BE2C (cell line): ENCODE measurements around the gene ABHD2.

Source experiments
- DNase-seq: peaks from one replicate; pipeline ENCODE4 v3.0.0-alpha.2; 2020
- H3K27me3 ChIP-seq: fragments of 250-450 bp; sonication (Bioruptor Pico); 2 replicates; pipeline ENCODE4 v1.5.1; 2020; ENCODE audit warnings: mild to moderate bottlenecking
- H3K36me3 ChIP-seq: fragments of 250-450 bp; sonication (Bioruptor Pico); 2 replicates; pipeline ENCODE4 v1.5.1; 2020; ENCODE audit warnings: mild to moderate bottlenecking
- H3K4me1 ChIP-seq: fragments of 250-450 bp; sonication (Bioruptor Pico); 2 replicates; pipeline ENCODE4 v1.5.1; 2020
- H3K4me3 ChIP-seq: 2 replicates; pipeline ENCODE4 v1.5.1; 2011; ENCODE audit warnings: low read depth, low read length
- H3K9me3 ChIP-seq: fragments of 250-450 bp; sonication (Bioruptor Pico); 2 replicates; pipeline ENCODE4 v1.5.1; 2020
- CTCF ChIP-seq: IDR thresholded peaks from 2 replicates; pipeline ENCODE4 v1.5.1; 2012; ENCODE audit warnings: mild to moderate bottlenecking, low read depth, low read length

The ABHD2 gene

GRCh38 chr15:89170364-89170763 is 82.1 kb downstream of the ABHD2 start:
- no peaks in the 10 kb centered on the region for H3K36me3 ChIP-seq

DNA sequence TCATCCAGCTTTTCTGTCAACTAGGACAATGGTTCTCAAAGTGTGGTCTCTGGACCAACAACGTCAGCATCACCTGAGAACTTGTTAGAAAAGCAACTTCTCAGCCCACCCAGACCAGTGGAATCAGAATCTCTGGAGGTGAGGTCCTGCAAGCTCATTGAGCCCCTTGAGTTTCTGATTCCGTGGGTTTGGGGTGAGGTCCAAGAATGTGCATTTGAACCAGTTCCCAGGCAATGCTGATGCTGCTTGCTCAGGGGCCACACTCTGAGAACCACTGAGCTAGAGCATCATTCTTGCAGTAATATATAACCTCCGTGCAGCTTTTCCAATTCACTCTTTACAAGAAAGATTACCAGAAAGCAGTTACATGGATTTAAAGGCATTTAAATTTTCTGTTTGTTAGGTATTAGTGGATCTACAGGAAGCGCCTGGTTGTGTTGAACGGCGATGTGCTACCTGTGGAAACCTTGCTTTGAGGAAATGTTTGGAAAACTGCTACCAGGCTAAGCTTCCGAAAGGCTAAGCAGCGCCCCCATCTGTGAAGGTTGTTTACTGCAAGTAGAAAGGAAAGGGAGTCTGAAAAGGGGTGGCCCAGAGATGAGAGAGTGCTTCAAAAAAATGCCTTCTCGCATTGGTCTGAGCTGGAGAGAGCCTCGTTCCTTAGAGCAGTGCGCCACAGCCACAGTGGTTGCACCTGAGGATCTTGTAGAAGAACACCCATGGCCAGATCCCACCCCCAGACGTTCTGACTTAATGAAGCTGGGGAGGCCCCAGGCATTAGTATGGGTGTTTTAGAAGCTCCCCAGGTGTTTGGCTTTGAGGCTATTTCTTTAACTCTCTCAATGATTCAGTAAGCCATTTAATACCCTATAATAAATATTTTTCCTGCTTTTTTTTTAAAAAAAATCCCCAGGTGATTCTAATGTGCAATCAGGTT is 83.1 kb downstream of the ABHD2 start:
- Histone ChIP-seq H3K9me3 (no peaks in the 10 kb centered on the region), H3K4me1 (no peaks in the 10 kb centered on the region; the same call in 1 of the 2 replicates), H3K27me3 (no peaks in the 10 kb centered on the region), H3K4me3 (no peak overlapping the region), H3K36me3 (peaks cover 2% of the 10 kb centered on the region)
- TF ChIP-seq CTCF: peak; percentile 91
- peak; percentile 63 for DNase-seq

More at GRCh38 chr15:89170364-89170763, 82.1 kb downstream of the ABHD2 start:
- no peak for DNase-seq
- no peak for TF ChIP-seq CTCF
- no peaks in the 10 kb centered on the region for H3K27me3 ChIP-seq
- no peak overlapping the region for H3K4me3 ChIP-seq
- no peaks in the 10 kb centered on the region; the same call in 1 of the 2 replicates for H3K4me1 ChIP-seq
- H3K9me3 ChIP-seq: no peaks in the 10 kb centered on the region

- no peaks in the 10 kb centered on the region for H3K27me3 ChIP-seq
- no peak for TF ChIP-seq CTCF
- H3K9me3 ChIP-seq: no peaks in the 10 kb centered on the region
- H3K36me3 ChIP-seq: peaks cover 6% of the 10 kb centered on the region
- H3K4me3 ChIP-seq: no peak overlapping the region
- DNase-seq: no peak
- H3K4me1 ChIP-seq: no peaks in the 10 kb centered on the region; the same call in 1 of the 2 replicates
Measured at GRCh38 chr15:89172921-89173320, 84.7 kb downstream of the ABHD2 start.

- H3K27me3 ChIP-seq: no peaks in the 10 kb centered on the region
- H3K36me3 ChIP-seq: peaks cover 17% of the 10 kb centered on the region
- H3K4me3 ChIP-seq: no peak overlapping the region
- no peak for DNase-seq
- no peaks in the 10 kb centered on the region for H3K9me3 ChIP-seq
- no peak for TF ChIP-seq CTCF
- H3K4me1 ChIP-seq: no peaks in the 10 kb centered on the region
Measured at GRCh38 chr15:89174476-89174875, 86.2 kb downstream of the ABHD2 start.

GRCh38 chr15:89175617-89176191 is 87.4 kb downstream of the ABHD2 start:
- Histone ChIP-seq H3K9me3 (no peaks in the 10 kb centered on the region), H3K4me3 (no peak overlapping the region), H3K4me1 (no peaks in the 10 kb centered on the region), H3K36me3 (peaks cover 17% of the 10 kb centered on the region), H3K27me3 (no peaks in the 10 kb centered on the region)
- TF ChIP-seq CTCF: no peak
- DNase-seq: no peak

GRCh38 chr15:89177116-89177515 is 88.9 kb downstream of the ABHD2 start:
- no peaks in the 10 kb centered on the region for H3K27me3 ChIP-seq
- no peaks in the 10 kb centered on the region for H3K9me3 ChIP-seq
- H3K4me3 ChIP-seq: no peak overlapping the region
- no peak for TF ChIP-seq CTCF
- H3K4me1 ChIP-seq: no peaks in the 10 kb centered on the region
- peaks cover 17% of the 10 kb centered on the region for H3K36me3 ChIP-seq
- no peak for DNase-seq
